T-cell (primary cell): ENCODE measurements around the gene GLT1D1. TPM values are rescaled to one million over a fixed set of nuclear protein-coding genes. Genes with fewer than 3 reads are reported as not detected.
"Not testable (repeated sequence)": the region's sequence is repeated elsewhere in the genome, so short reads cannot be mapped to it uniquely, and the experiment has no call there.

ENCODE experiments used
- ATAC-seq, 4 experiments: fragments of 200-7000 bp in 3 of 4; fragments of 150-1000 bp in 1 of 4; cut with Tn5 transposase; replicated peaks in 1 of 4; 1 replicate in 3 of 4; 2 replicates in 1 of 4; pipeline ENCODE4 v1.10.0; 2021; ENCODE audit warnings: moderate library complexity in 3 of 4, mild to moderate bottlenecking in 2 of 4, moderate number of reproducible peaks in 1 of 4
- CTCF ChIA-PET, 2 donors: fragments of 300-600 bp; sonication (Branson Sonifier 250); formaldehyde crosslinking; loops; one replicate each; lab custom pipeline; 2022; ENCODE audit warnings: antibody characterized with exemption in 2 of 2; lab: Charles Lee
- POLR2A ChIA-PET, 2 donors: fragments of 300-600 bp; sonication (Branson Sonifier 250); formaldehyde crosslinking; loops; one replicate each; lab custom pipeline; 2022; ENCODE audit warnings: antibody characterized with exemption in 2 of 2; lab: Charles Lee
- DNase-seq, 35 experiments: peaks; one replicate each; pipeline versions ENCODE4 v3.0.0 to v3.0.0-alpha.2; 2013 to 2023
- H3K27ac ChIP-seq: one replicate; pipeline ENCODE4 v1.5.1; 2013; ENCODE audit warnings: low read length
- H3K27me3 ChIP-seq, 2 experiments: replicated peaks in 1 of 2; 1 replicate in 1 of 2; 2 replicates in 1 of 2; pipeline versions ENCODE4 v1.6.1 to v1.7.0; 2013; ENCODE audit warnings: low read length in 1 of 2, mixed read lengths in 1 of 2; ENCODE audit not compliant: control insufficient read depth in 2 of 2, insufficient read depth in 2 of 2; ENCODE audit errors: extremely low read depth in 1 of 2
- H3K36me3 ChIP-seq, 2 donors: 1 replicate in 1 of 2; 2 replicates in 1 of 2; pipeline versions ENCODE4 v1.6.1 to v1.7.0; 2013; ENCODE audit warnings: low read length in 1 of 2; ENCODE audit not compliant: control insufficient read depth in 2 of 2, insufficient read depth in 1 of 2; ENCODE audit errors: extremely low read depth in 1 of 2
- H3K4me1 ChIP-seq, 2 experiments: 1 replicate in 1 of 2; 2 replicates in 1 of 2; pipeline versions ENCODE4 v1.6.1 to v1.7.0; 2013; ENCODE audit warnings: low read length in 2 of 2, mixed read lengths in 1 of 2; ENCODE audit not compliant: insufficient read depth in 2 of 2, control insufficient read depth in 1 of 2; ENCODE audit errors: extremely low read depth in 1 of 2
- H3K4me3 ChIP-seq, 2 donors: 1 replicate in 1 of 2; 2 replicates in 1 of 2; pipeline versions ENCODE4 v1.5.1 to v1.7.0; 2013; ENCODE audit warnings: mild to moderate bottlenecking in 2 of 2, low read length in 1 of 2, moderate library complexity in 1 of 2; ENCODE audit not compliant: control insufficient read depth in 1 of 2; ENCODE audit errors: extremely low read depth in 1 of 2
- H3K9me3 ChIP-seq: 2 replicates; pipeline ENCODE4 v1.7.0; 2013
- H3K27ac Mint-ChIP-seq, 2 donors: one replicate each; pipeline ENCODE4 v1.8.0; 2020 to 2021; ENCODE audit warnings: mild to moderate bottlenecking in 2 of 2, mixed read lengths in 2 of 2
- H3K27me3 Mint-ChIP-seq, 2 donors: one replicate each; pipeline ENCODE4 v1.8.0; 2021 to 2022; ENCODE audit warnings: mixed read lengths in 2 of 2
- H3K36me3 Mint-ChIP-seq: one replicate; pipeline ENCODE4 v1.8.0; 2021; ENCODE audit warnings: mixed read lengths
- H3K4me1 Mint-ChIP-seq, 3 donors: one replicate each; pipeline ENCODE4 v1.8.0; 2020 to 2022; ENCODE audit warnings: mixed read lengths in 3 of 3, mild to moderate bottlenecking in 1 of 3
- H3K4me3 Mint-ChIP-seq, 3 donors: one replicate each; pipeline ENCODE4 v1.8.0; 2020 to 2022; ENCODE audit warnings: mild to moderate bottlenecking in 3 of 3, mixed read lengths in 3 of 3, moderate library complexity in 3 of 3
- H3K9me3 Mint-ChIP-seq, 3 donors: one replicate each; pipeline ENCODE4 v1.8.0; 2020 to 2022; ENCODE audit warnings: mixed read lengths in 3 of 3
- WGBS: methylation state at CpG from one replicate; pipeline ENCODE4 v1.1.5; 2013; ENCODE audit warnings: missing lambda C conversion rate; ENCODE audit not compliant: insufficient coverage; 5-methylcytosine and 5-hydroxymethylcytosine counted together
- total RNA-seq, 35 experiments: library from RNA in 6 of 35; stranded (reverse) in 6 of 35; fragments of 120-200 nt in 1 of 35; gene quantifications; one replicate each; pipeline versions ENCODE4 v1.2.1 to v1.2.4 and lab custom pipeline; 2013 to 2026

The GLT1D1 gene
- total RNA-seq, 5 donors from 2014 or later (not counting 1 experiment from before 2014, with no cell fraction given) = 0.14 to 0.26 TPM; not detected in 3

DNA sequence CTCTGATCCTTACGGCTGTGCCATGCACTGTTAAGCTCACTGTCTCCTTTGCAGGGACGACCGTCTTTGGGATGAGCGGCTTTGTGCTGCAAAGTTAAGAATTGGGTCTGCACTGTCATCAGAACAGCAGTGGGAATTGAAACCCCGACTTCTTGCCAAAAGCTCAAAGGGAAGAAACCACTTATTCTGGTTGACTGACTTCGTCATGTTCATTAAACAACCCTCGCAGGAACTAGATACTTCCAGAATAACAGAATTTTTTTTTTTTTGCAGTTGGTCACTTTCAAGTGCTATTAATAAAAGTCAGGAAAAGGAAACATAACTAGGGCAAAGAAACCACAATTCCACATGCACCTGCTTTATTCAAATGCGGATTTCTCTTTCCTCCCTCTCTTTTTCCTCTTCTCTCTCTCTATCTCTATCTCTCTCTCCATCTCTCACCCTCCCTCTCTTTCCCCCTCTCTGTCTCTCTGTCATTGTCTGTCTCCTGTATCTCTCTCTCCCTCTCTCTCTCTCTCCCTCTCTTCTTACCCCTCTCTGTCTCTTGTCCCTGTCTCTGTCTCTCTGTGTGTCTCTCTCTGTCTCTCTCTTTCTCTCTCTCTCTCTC, 12.3 kb upstream of the GLT1D1 start:
- Mint-ChIP-seq H3K27ac (no peak overlapping the region), H3K27me3 (peaks cover 0 to 15% of the 10 kb centered on the region in 2 donors), H3K36me3 (no peaks in the 10 kb centered on the region), H3K4me1 (peaks cover 4 to 9% (median 8%) of the 10 kb centered on the region in 3 donors), H3K4me3 (no peak overlapping the region), H3K9me3 (no peaks in the 10 kb centered on the region)
- no peaks in the 10 kb centered on the region for H3K9me3 ChIP-seq
- POLR2A ChIA-PET = interaction anchor here in 1 of 2 donors (0.7 kb wide), 1 partner anchor 21 kb away, joined by 5 read pairs; no protein-coding TSS in a partner anchor
- no peaks in the 10 kb centered on the region for H3K4me1 ChIP-seq
- peaks cover 0 to 12% of the 10 kb centered on the region in 2 experiments for H3K27me3 ChIP-seq
- CTCF ChIA-PET = no interaction called here
- 5% methylated on average over 6 of the region's 8 CpGs for WGBS
- ATAC-seq (no peak), DNase-seq (no peak)
- H3K27ac ChIP-seq = no peak overlapping the region
- H3K4me3 ChIP-seq = no peak overlapping the region
- H3K36me3 ChIP-seq = no peaks in the 10 kb centered on the region

DNA sequence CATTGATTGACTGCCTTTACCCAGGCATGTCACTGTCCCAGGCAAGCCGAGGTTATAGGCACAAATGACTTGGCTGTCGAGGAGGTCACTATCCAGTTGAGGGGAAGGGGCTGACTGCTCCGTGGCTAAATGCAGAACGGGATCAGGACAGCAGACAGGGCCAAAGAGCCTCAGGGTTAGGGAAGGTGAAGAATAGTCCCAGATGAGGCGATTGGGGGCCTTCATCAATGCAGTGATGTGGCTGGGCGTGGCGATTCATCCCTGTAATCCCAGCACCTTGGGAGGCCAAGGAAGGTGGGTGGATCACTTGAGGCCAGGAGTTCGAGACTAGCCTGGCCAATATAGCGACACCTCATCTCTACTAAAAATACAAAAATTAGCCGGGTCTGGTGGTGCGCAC, 10.7 kb upstream of the GLT1D1 start:
- CTCF ChIA-PET = no interaction called here
- H3K27ac ChIP-seq = no peak overlapping the region

DNA sequence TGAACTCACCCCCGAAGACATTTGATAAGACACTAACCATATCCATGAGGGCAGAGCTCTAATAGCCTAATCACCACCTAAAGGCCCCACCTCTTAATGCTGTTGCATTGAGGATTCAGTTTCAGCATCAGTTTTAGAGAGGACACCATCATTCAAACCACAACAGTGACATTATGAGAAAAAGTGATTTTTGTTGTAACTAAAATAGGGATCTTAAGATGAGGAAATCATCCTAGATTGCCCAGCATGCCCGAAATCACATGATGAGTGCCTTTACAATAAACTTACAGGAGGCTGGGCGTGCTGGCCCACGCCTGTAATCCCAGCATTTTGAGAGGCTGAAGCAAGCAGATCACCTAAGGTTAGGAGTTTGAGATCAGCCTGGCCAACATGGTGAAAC, 9.7 kb upstream of the GLT1D1 start:
- 100% methylated on average over 1 of the region's 4 CpGs for WGBS
- H3K4me1 ChIP-seq = no peaks in the 10 kb centered on the region
- no peaks in the 10 kb centered on the region for H3K36me3 ChIP-seq
- H3K27ac ChIP-seq = no peak overlapping the region
- Mint-ChIP-seq H3K27me3 (peaks cover 0 to 10% of the 10 kb centered on the region in 2 donors), H3K4me3 (no peak overlapping the region), H3K9me3 (no peaks in the 10 kb centered on the region), H3K36me3 (no peaks in the 10 kb centered on the region), H3K4me1 (peaks cover 4 to 9% (median 8%) of the 10 kb centered on the region in 3 donors), H3K27ac (no peak overlapping the region)
- DNase-seq (no peak), ATAC-seq (no peak)
- ChIA-PET POLR2A (no interaction called here), CTCF (no interaction called here)
- no peak overlapping the region for H3K4me3 ChIP-seq
- no peaks in the 10 kb centered on the region for H3K9me3 ChIP-seq
- H3K27me3 ChIP-seq = peaks cover 0 to 12% of the 10 kb centered on the region in 2 experiments

More for the DNA sequence above, 10.7 kb upstream of the GLT1D1 start:
- DNase-seq = no peak
- Histone ChIP-seq H3K4me1 (no peaks in the 10 kb centered on the region), H3K36me3 (no peaks in the 10 kb centered on the region), H3K27me3 (peaks cover 0 to 12% of the 10 kb centered on the region in 2 experiments), H3K9me3 (no peaks in the 10 kb centered on the region), H3K4me3 (no peak overlapping the region)
- Mint-ChIP-seq H3K4me1 (peaks cover 4 to 9% (median 8%) of the 10 kb centered on the region in 3 donors), H3K27me3 (peaks cover 0 to 10% of the 10 kb centered on the region in 2 donors), H3K36me3 (no peaks in the 10 kb centered on the region), H3K27ac (no peak overlapping the region), H3K4me3 (no peak overlapping the region), H3K9me3 (no peaks in the 10 kb centered on the region)
- POLR2A ChIA-PET = no interaction called here
- ATAC-seq = no peak
- WGBS = 80% methylated on average over 7 of the region's 11 CpGs

DNA sequence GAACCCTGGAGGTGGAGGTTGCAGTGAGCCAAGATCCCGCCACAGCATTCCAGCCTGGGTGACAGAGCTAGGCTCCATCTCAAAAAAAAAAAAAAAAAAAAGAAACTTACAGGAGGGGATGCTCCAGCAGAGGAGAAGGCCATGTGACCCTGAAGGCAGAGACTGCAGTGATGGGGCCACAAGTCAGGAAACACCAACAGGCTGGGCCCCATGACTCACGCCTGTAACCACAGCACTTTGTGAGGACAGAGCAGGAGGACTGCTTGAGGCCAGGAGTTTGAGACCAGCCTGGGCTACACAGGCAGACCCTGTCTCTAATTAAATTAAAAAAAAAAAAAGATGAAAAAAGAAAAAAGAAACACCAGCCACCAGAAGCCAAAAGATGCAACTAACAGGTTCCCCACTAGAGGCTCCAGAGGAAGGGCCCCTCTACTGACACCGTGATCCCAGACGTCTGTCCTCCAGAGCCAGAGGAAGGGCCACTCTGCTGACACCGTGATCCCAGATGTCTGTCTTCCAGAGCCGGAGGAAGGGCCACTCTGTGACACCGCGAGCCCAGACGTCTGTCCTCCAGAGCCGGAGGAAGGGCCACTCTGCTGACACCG, 9.1 kb upstream of the GLT1D1 start:
- Histone ChIP-seq H3K4me1 (no peaks in the 10 kb centered on the region), H3K36me3 (no peaks in the 10 kb centered on the region), H3K9me3 (no peaks in the 10 kb centered on the region), H3K4me3 (no peak overlapping the region), H3K27me3 (peaks cover 0 to 10% of the 10 kb centered on the region in 2 experiments), H3K27ac (no peak overlapping the region)
- no peak overlapping the region for H3K27ac Mint-ChIP-seq
- H3K27me3 Mint-ChIP-seq = peaks cover 0 to 10% of the 10 kb centered on the region in 2 donors
- CTCF ChIA-PET = no interaction called here
- no peak for DNase-seq
- peaks cover 4 to 9% (median 8%) of the 10 kb centered on the region in 3 donors for H3K4me1 Mint-ChIP-seq
- H3K9me3 Mint-ChIP-seq = no peaks in the 10 kb centered on the region
- WGBS = 67% methylated on average over 9 of the region's 11 CpGs
- POLR2A ChIA-PET = no interaction called here
- ATAC-seq = no peak
- no peak overlapping the region for H3K4me3 Mint-ChIP-seq
- H3K36me3 Mint-ChIP-seq = no peaks in the 10 kb centered on the region

DNA sequence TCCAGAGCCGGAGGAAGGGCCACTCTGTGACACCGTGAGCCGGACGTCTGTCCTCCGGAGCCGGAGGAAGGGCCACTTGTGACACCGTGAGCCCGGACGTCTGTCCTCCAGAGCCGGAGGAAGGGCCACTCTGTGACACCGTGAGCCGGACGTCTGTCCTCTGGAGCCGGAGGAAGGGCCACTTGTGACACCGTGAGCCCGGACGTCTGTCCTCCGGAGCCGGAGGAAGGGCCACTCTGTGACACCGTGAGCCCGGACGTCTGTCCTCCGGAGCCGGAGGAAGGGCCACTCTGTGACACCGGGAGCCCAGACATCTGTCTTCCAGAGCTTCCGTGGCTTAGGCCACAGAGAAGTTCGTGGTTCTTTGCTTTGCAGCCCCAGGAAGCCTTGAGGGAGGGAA, 6.6 kb upstream of the GLT1D1 start:
- DNase-seq, H3K9me3 Mint-ChIP-seq, H3K36me3 Mint-ChIP-seq, H3K27ac ChIP-seq, H3K4me1 ChIP-seq, H3K4me1 Mint-ChIP-seq, H3K4me3 Mint-ChIP-seq, H3K36me3 ChIP-seq, H3K27me3 ChIP-seq, H3K27me3 Mint-ChIP-seq, H3K27ac Mint-ChIP-seq, ATAC-seq, H3K4me3 ChIP-seq, H3K9me3 ChIP-seq, CTCF ChIA-PET, POLR2A ChIA-PET: not testable (repeated sequence)
- WGBS = 89% methylated on average over 18 of the region's 27 CpGs

DNA sequence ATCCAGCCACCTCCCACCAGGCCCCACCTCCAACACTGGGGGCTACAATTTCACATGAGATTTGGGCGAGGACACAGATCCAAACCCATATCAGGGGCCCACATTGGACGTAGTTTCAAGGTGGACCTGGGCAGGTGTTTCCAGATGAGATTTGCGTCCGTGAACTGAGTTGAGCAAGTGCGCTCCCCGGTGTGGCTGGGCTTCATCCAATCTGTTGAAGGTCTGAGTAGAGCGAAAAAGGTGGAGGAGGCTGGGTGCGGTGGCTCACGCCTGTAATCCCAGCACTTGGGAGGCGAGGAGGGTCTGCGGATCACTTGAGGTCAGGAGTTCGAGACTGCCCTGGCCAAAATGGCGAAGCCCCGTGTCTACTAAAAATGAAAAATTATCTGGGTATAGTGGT, 4.9 kb upstream of the GLT1D1 start:
- no peaks in the 10 kb centered on the region for H3K9me3 ChIP-seq
- no peak overlapping the region for H3K4me3 ChIP-seq
- ATAC-seq (no peak), DNase-seq (no peak)
- no peaks in the 10 kb centered on the region for H3K4me1 Mint-ChIP-seq
- CTCF ChIA-PET = no interaction called here
- no peaks in the 10 kb centered on the region for H3K36me3 Mint-ChIP-seq
- H3K27me3 ChIP-seq = peaks cover 0 to 13% of the 10 kb centered on the region in 2 experiments
- no peaks in the 10 kb centered on the region for H3K36me3 ChIP-seq
- POLR2A ChIA-PET = no interaction called here
- no peak overlapping the region for H3K27ac ChIP-seq
- H3K9me3 Mint-ChIP-seq = no peaks in the 10 kb centered on the region
- 93% methylated on average over 9 of the region's 14 CpGs for WGBS
- no peak overlapping the region for H3K4me3 Mint-ChIP-seq
- peaks cover 8 to 9% of the 10 kb centered on the region in 2 donors for H3K27me3 Mint-ChIP-seq
- H3K4me1 ChIP-seq = no peaks in the 10 kb centered on the region
- no peak overlapping the region for H3K27ac Mint-ChIP-seq
